ENCODE measurements around the gene NABP1.

NABP1 gene

DNA sequence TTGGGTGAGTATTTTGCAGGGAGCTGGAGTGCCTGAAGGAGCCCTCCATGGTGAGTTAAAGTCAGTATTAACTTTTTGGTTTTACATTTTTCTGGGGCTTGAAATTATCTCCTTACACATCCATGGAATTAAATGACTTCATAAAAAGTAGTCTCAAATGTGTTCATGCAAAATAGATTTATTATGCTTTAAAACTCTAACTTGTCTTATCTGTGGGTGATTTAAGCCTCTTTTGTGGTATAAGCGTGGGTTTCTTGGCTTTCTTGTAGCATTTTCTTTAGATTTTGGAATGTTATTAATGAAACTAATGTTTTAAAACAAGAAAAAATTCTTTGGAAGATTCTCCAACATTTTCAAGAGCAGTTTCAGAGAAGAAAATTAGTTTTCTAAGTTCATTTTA is 27.8 kb downstream of the NABP1 start:
- Mint-ChIP-seq H3K9me3 (no peaks in the 10 kb centered on the region), H3K27me3 (no peaks in the 10 kb centered on the region), H3K27ac (no peak overlapping the region), H3K4me1 (peaks cover 6% of the 10 kb centered on the region), H3K4me3 (no peak overlapping the region)
- DNase-seq (no peak), ATAC-seq (no peak)

DNA sequence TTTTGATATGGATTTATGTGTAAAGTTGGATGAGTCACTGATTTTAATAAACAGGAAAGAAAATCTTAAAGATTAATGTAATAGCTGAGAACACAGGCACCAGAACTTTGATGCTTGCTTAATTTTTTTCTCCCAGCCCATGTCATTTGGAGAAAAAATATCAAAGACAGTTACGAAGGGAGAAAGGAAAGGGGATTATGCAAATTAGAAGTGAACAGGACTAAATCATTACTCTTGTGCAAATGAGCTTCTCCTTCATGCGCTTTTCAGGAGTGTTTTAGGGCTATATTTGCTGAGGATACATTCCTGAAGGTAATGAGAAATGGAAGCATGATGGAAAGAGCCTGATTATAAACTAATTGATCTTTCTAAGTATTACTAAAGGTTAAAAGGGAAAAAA is 28.9 kb downstream of the NABP1 start:
- H3K27ac Mint-ChIP-seq: no peak overlapping the region
- no peak overlapping the region for H3K4me3 Mint-ChIP-seq
- H3K4me1 Mint-ChIP-seq: peaks cover 6% of the 10 kb centered on the region
- no peaks in the 10 kb centered on the region for H3K9me3 Mint-ChIP-seq
- no peaks in the 10 kb centered on the region for H3K27me3 Mint-ChIP-seq
- no peak for ATAC-seq
- DNase-seq: no peak

DNA sequence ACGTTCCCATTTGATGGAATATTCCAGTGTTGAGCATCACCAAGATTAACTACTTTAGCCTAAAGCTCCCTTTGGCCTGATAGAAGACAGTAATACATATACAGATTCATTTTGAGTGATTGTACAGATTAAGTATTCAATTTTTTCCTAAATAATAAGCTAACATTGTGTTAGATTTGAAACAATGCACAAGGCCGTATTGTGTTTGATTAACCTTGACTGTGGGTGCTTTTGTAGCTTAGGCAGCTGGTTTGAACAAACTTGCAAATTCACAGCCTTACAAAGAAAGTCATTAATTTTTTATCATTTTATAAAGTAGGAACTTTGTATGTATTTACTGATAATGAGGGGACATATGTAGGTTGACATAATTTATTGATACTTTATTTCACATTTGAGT is 29.6 kb downstream of the NABP1 start:
- Mint-ChIP-seq H3K4me1 (peaks cover 6% of the 10 kb centered on the region), H3K27me3 (no peaks in the 10 kb centered on the region), H3K9me3 (no peaks in the 10 kb centered on the region), H3K4me3 (no peak overlapping the region), H3K27ac (no peak overlapping the region)
- DNase-seq: no peak
- no peak for ATAC-seq

DNA sequence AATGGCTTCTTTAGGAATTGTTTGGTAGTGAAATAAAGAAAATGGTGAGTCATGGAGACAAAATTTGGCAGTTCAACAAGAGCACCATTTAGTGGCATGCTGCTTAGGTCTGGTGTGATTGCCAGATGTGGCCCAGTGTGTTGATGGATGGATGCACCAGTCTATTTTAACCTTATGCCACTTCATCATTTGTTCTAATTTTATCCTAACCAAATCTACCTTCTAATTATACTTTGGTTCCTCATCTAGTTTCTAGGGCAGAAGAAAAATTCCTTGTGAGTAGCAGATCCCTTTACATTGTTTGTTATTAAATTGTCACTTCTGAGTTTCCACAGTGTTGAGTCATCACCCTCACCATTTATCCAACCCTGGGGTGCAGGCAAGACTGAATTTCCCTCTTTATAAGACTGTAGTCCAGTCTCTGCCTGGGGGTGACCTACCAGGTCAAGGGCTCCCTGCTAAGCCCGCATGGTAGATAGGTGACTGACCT is 32.5 kb downstream of the NABP1 start:
- Mint-ChIP-seq H3K27me3 (no peaks in the 10 kb centered on the region), H3K4me3 (no peak overlapping the region), H3K9me3 (no peaks in the 10 kb centered on the region), H3K27ac (no peak overlapping the region), H3K4me1 (no peaks in the 10 kb centered on the region)
- no peak for ATAC-seq
- no peak for DNase-seq

DNA sequence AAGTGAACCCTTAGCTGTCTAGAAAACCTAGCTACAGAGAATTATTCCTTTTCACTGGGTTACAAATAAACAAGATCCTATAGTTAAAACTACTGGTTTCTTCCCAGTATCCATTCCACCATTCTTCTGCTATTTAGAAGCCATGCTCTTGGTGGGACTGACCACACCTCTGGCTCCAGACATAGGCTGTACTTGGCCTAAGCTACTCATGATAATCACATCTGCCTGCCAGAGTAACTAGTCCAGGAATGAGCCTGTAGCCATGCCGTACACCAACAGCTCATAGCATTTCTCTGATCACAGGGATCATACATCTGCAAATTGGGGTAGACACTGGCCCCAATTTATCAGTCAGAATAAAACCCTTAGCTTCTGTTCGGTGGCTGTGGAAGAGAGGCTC is 33.7 kb downstream of the NABP1 start:
- Mint-ChIP-seq H3K4me1 (no peaks in the 10 kb centered on the region), H3K27ac (no peak overlapping the region), H3K9me3 (no peaks in the 10 kb centered on the region), H3K4me3 (no peak overlapping the region), H3K27me3 (no peaks in the 10 kb centered on the region)
- ATAC-seq (no peak), DNase-seq (no peak)

DNA sequence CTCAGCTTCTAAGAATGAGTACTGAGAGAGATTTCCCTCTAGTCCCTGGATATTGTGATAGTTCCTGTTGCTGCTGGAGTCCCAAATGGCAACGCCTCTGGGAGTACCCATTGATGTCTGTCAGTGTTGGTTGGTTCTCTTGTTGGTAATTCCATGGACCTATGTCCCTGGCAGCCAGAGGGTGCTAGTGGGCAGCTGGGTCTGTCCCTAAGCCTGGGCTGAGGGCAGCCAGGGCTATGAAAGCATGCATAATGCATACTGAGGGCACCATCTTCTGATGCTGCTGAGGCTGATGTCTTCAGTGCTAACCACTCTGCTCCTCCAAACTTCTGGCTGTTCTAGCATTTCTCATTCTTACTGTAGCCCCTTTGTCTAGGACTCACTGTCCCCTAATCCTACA is 35.9 kb downstream of the NABP1 start:
- Mint-ChIP-seq H3K9me3 (no peaks in the 10 kb centered on the region), H3K4me3 (no peak overlapping the region), H3K27me3 (no peaks in the 10 kb centered on the region), H3K4me1 (no peaks in the 10 kb centered on the region), H3K27ac (peak overlapping the region in 1 of 2 donors; percentile 38)
- no peak for DNase-seq
- ATAC-seq: peak; percentile 74

DNA sequence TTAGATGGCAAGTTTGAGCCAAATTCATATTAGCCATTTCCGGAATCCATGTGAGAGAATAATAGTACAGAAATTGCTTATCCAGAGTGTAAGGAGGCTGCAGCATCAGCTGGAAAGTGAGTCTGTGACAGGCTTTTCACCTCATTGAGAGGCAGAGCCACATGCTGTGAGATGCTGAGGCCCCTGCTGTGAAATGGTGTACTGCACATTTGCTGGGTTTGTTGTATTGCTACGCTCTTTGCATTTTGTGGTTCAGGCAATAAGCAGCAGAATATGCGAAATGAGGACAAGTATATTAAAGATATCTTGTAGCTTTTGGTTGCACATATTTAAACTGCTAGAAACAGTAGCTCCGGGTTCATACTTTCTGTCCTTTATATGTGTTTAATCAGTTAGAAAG is 37.0 kb downstream of the NABP1 start:
- H3K27me3 Mint-ChIP-seq: no peaks in the 10 kb centered on the region
- H3K4me3 Mint-ChIP-seq: no peak overlapping the region
- no peaks in the 10 kb centered on the region for H3K4me1 Mint-ChIP-seq
- H3K9me3 Mint-ChIP-seq: no peaks in the 10 kb centered on the region
- ATAC-seq (no peak), DNase-seq (no peak)
- H3K27ac Mint-ChIP-seq: no peak overlapping the region

DNA sequence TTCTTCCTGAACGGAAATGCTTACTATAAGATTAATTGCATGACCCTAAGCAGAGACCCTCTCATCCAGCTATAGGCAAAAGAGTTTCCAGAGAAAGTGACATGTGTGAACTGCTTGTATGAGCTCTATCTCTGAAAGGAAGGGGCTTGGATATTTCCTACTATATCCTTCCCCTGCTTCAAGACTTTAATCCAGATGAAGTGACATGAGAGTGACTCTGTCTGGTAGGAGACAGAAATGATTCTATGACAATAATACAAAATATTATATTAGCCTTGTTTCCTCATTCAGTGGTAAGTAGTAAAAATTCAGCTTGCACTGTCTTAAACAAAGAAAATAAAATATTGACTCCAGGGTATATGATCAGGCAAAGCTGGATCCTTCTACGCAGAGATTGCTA is 37.5 kb downstream of the NABP1 start:
- H3K9me3 Mint-ChIP-seq: no peaks in the 10 kb centered on the region
- ATAC-seq: no peak
- DNase-seq: no peak
- H3K27me3 Mint-ChIP-seq: no peaks in the 10 kb centered on the region
- H3K4me3 Mint-ChIP-seq: no peak overlapping the region
- H3K27ac Mint-ChIP-seq: no peak overlapping the region
- no peaks in the 10 kb centered on the region for H3K4me1 Mint-ChIP-seq

DNA sequence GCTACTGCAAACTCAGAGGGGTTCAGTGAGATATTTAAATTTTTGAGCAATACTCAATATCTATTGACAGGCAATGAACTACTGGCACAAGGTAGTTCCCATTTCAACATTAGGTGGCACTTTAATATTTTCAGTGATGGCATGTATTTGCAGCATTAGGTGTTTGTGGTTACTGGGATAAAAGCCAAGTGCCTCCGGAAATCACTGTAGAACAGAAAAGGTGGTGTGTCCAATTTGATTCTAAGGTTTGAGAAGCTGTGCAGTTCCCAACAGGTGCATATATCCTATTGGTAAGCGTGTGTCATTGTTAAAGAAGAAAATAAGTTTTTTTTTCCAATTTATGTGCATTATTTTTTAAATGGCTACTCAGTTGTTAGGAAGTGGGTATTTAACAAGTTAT is 41.3 kb downstream of the NABP1 start:
- ATAC-seq: no peak
- Mint-ChIP-seq H3K9me3 (no peaks in the 10 kb centered on the region), H3K4me3 (no peak overlapping the region), H3K27me3 (peaks cover 10% of the 10 kb centered on the region), H3K4me1 (no peaks in the 10 kb centered on the region), H3K27ac (no peak overlapping the region)
- DNase-seq: no peak

DNA sequence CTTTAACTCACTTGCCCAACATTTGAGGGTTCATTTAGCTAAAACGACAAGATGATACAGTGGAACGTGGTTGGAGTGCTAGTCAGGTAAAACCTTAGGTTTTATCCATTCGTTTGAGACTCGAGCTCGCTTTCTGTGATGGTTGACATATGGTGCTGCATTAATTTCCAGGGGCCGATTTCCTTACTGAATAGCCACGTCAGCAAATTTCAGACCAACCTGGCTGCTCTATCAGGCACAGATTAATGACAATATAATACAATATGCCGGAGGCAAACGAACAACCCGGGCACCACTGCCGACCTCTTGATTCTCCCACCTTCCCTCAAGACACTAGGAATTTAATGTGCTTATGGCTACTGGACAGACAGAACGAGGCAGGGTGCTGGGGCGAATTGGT is 42.0 kb downstream of the NABP1 start:
- no peak for ATAC-seq
- Mint-ChIP-seq H3K27ac (no peak overlapping the region), H3K4me1 (no peaks in the 10 kb centered on the region), H3K9me3 (no peaks in the 10 kb centered on the region), H3K27me3 (peaks cover 10% of the 10 kb centered on the region), H3K4me3 (no peak overlapping the region)
- DNase-seq: no peak

DNA sequence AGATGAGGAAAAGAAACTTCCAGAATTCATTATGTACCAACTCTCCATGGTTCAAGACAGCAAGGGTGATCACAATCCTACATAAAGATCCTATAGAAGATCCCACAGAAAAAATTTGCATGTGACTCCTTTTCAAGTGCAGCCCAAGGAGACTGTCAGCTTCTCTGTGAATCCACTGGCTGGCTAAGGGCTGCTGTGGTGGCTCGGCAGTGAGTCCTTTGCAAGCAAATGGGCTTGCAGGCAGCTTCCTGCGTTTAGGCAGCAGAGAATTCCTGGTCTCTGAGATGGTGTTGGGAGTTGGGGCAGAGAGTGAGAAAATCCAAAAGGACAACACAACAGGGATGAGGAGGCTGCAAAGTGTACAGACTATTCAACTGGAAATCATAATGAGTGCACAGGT is 43.4 kb downstream of the NABP1 start:
- Mint-ChIP-seq H3K9me3 (no peaks in the 10 kb centered on the region), H3K4me3 (no peak overlapping the region), H3K27ac (no peak overlapping the region), H3K27me3 (peaks cover 10% of the 10 kb centered on the region), H3K4me1 (no peaks in the 10 kb centered on the region)
- ATAC-seq (no peak), DNase-seq (no peak)

DNA sequence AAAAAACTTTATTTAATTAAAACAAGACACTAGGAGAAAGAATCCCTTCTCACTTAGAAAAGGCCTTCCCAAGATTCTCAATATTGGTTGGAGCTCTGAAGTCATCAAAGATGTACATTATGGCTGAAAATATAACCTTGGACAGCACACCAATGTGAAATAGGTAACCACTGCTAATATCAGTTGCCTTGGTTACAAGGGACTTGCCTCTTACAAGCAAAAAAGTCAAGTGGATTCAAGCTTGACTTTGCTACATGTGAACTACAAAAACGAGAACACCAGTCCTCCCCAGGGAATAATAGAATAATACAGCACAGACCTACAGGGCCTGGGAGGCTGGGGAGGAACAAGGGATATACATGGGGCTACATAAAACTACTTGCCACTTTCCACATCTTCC is 46.1 kb downstream of the NABP1 start:
- DNase-seq (no peak), ATAC-seq (no peak)
- Mint-ChIP-seq H3K9me3 (no peaks in the 10 kb centered on the region), H3K4me1 (no peaks in the 10 kb centered on the region), H3K27ac (no peak overlapping the region), H3K27me3 (peaks cover 10% of the 10 kb centered on the region), H3K4me3 (no peak overlapping the region)

DNA sequence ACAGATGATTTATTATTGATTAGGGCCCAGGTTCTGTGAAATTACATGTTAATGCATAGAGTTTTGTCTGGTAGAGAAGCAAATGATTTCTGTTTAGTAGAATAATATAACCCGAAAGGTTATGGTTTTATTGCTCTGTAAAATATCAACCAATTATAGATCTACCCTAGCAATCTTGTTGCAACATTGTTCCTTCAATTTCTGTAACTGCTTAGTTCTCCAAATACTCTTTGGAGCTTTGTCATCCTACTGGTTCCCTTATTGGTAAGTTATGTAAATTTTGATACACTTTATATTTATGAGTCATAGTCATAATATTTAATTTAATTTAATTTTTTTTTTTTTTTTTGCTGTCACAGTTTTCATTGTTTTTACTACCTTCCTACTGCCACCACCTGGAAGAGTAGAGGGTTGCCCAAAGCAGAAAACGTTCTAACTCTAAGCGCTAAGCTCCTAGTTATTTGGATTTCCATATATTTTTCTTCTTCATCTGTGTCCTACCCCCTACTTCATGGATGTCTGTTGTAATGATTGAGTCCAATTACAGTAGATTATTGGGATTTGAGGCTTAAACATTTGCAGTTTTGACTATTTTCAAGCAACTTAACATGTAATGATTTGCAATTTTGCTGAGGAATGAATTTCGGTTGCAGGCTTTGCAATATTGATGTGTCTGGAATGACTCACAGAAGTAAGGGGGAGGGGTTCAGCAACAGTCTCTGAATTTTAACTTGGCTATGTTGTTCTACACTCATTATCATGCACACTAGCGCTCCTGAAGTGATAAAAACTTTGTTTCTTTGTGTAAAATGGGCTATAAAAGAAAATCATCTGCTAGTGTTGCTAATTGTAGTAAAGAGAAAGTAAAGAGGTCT is 51.1 kb downstream of the NABP1 start:
- Mint-ChIP-seq H3K9me3 (no peaks in the 10 kb centered on the region), H3K27me3 (no peaks in the 10 kb centered on the region), H3K4me1 (no peaks in the 10 kb centered on the region), H3K4me3 (no peak overlapping the region), H3K27ac (no peak overlapping the region)
- DNase-seq (no peak), ATAC-seq (no peak)

DNA sequence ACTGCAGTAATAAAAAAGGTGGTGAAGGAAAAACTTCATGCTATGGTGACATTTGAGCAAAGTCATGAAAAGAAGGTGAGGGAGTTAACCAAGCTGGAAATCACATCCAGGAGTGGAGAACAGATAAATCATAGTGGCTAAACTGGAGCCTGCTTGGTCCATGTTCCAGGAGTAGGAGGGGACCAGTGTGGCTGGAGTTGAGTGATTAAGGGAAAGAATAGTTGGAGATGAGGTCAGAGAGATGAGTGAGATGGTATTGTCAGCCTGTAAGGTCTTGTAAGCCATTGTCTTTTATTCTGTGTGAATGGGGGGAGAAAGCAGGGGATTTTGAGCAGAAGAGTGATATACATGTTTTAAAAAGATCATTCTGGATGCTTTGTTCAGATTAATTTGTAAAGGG is 52.3 kb downstream of the NABP1 start:
- Mint-ChIP-seq H3K9me3 (no peaks in the 10 kb centered on the region), H3K27ac (no peak overlapping the region), H3K4me3 (no peak overlapping the region), H3K4me1 (no peaks in the 10 kb centered on the region), H3K27me3 (no peaks in the 10 kb centered on the region)
- ATAC-seq (no peak), DNase-seq (no peak)
